ENCODE data around the gene HYLS1. TPM values are rescaled to one million over a fixed set of nuclear protein-coding genes. Genes with fewer than 3 reads are reported as not detected.
"Not testable (repeated sequence)": the region's sequence is repeated elsewhere in the genome, so short reads cannot be mapped to it uniquely, and the experiment has no call there.

HYLS1 gene
- 3.7 TPM for total RNA-seq

- TF ChIP-seq POLR2AphosphoS5 (IDR thresholded peaks at IDR 0.05; ENCODE audit: insufficient read depth in 1 of 2, low read depth in 1 of 2) (peak; percentile 86 to 95), POLR2A (IDR thresholded peaks at IDR 0.05) (peak in 1 of 2 donors; percentile 33), CTCF (IDR thresholded peaks at IDR 0.05) (no peak)
- no peaks in the 10 kb centered on the region for H3K9me3 ChIP-seq
- H3K4me3 ChIP-seq: peak within 1 kb of the TSS; percentile 86 to 90
- H3K27ac ChIP-seq: peak within 1 kb of the TSS; percentile 89
- no peaks in the 10 kb centered on the region for H3K27me3 ChIP-seq
- intact Hi-C loops (cut with DNase I): no loop called here
- H3K4me1 ChIP-seq: peaks cover 25% of the 10 kb centered on the region
- H3K36me3 ChIP-seq: no peaks in the 10 kb centered on the region
- peak; percentile 96 to 97 for DNase-seq (ENCODE audit: extremely low spot score in 2 of 2)
These were observed at the start of gene HYLS1 for GRCh38 chr11:125887373-125888324. Gene HYLS1 (plus strand): TSS chr11:125887668. CDS start chr11:125899369, 11,701 bp downstream.

- Histone ChIP-seq H3K27me3 (no peaks in the 10 kb centered on the region), H3K27ac (no peak overlapping the region), H3K4me3 (no peak overlapping the region), H3K9me3 (no peaks in the 10 kb centered on the region), H3K36me3 (no peaks in the 10 kb centered on the region), H3K4me1 (no peaks in the 10 kb centered on the region)
- intact Hi-C loops (cut with DNase I): no loop called here
- no peak for DNase-seq (ENCODE audit: extremely low spot score in 2 of 2)
- TF ChIP-seq CTCF (IDR thresholded peaks at IDR 0.05): no peak
- no peak for TF ChIP-seq POLR2A (IDR thresholded peaks at IDR 0.05)
- TF ChIP-seq POLR2AphosphoS5 (IDR thresholded peaks at IDR 0.05; ENCODE audit: insufficient read depth in 1 of 2, low read depth in 1 of 2): no peak
These were observed 45.0 kb upstream of the HYLS1 start for GRCh38 chr11:125842321-125842948.

GRCh38 chr11:125846188-125846587 lies 41.3 kb upstream of the HYLS1 start:
- Histone ChIP-seq H3K9me3 (no peaks in the 10 kb centered on the region), H3K4me1 (no peaks in the 10 kb centered on the region), H3K4me3 (no peak overlapping the region), H3K27ac (no peak overlapping the region), H3K36me3 (no peaks in the 10 kb centered on the region), H3K27me3 (no peaks in the 10 kb centered on the region)
- intact Hi-C loops (cut with DNase I): no loop called here
- no peak for DNase-seq (ENCODE audit: extremely low spot score in 2 of 2)
- TF ChIP-seq CTCF (IDR thresholded peaks at IDR 0.05): no peak
- TF ChIP-seq POLR2AphosphoS5 (IDR thresholded peaks at IDR 0.05; ENCODE audit: insufficient read depth in 1 of 2, low read depth in 1 of 2): no peak
- TF ChIP-seq POLR2A (IDR thresholded peaks at IDR 0.05): no peak

GRCh38 chr11:125857670-125858069 lies 29.8 kb upstream of the HYLS1 start:
- H3K4me3 ChIP-seq; H3K27me3 ChIP-seq; H3K27ac ChIP-seq; H3K36me3 ChIP-seq; H3K4me1 ChIP-seq; H3K9me3 ChIP-seq; intact Hi-C loops (cut with DNase I); DNase-seq (ENCODE audit: extremely low spot score in 2 of 2): not testable (repeated sequence)

GRCh38 chr11:125862786-125863185 lies 24.7 kb upstream of the HYLS1 start:
- H3K27ac ChIP-seq; H3K27me3 ChIP-seq; H3K4me3 ChIP-seq; H3K36me3 ChIP-seq; intact Hi-C loops (cut with DNase I); DNase-seq (ENCODE audit: extremely low spot score in 2 of 2); H3K4me1 ChIP-seq; H3K9me3 ChIP-seq: not testable (repeated sequence)

GRCh38 chr11:125865354-125865753 lies 22.1 kb upstream of the HYLS1 start:
- intact Hi-C loops (cut with DNase I): not testable (repeated sequence)

More at GRCh38 chr11:125865354-125865753, 22.1 kb upstream of the HYLS1 start:
- not testable (repeated sequence) for H3K36me3 ChIP-seq; H3K9me3 ChIP-seq; H3K4me3 ChIP-seq; DNase-seq (ENCODE audit: extremely low spot score in 2 of 2); H3K4me1 ChIP-seq; H3K27ac ChIP-seq; H3K27me3 ChIP-seq
